Neuronal stem cell (in vitro differentiated cells): Measurements from ENCODE around the gene VPS9D1.

Experiments used
- DNase-seq: peaks from one replicate; pipeline ENCODE4 v3.0.0-alpha.2; 2013; ENCODE audit warnings: low spot score
- H2AFZ ChIP-seq: one replicate; pipeline ENCODE4 v1.6.1; 2013; ENCODE audit warnings: mild to moderate bottlenecking, low read length, inconsistent platforms
- H2AK5ac ChIP-seq: 2 replicates; pipeline ENCODE4 v1.6.1; 2013; ENCODE audit warnings: low read depth, mild to moderate bottlenecking, inconsistent platforms, low read length, moderate library complexity, mixed read lengths
- H2BK120ac ChIP-seq: 2 replicates; pipeline ENCODE4 v1.6.1; 2013; ENCODE audit warnings: low read depth, mild to moderate bottlenecking, inconsistent platforms, low read length, moderate library complexity, mixed read lengths
- H2BK12ac ChIP-seq: one replicate; pipeline ENCODE4 v1.6.1; 2013; ENCODE audit warnings: low read length, inconsistent platforms
- H2BK15ac ChIP-seq: 2 replicates; pipeline ENCODE4 v1.6.1; 2013; ENCODE audit warnings: mild to moderate bottlenecking, low read length, inconsistent platforms, mixed read lengths
- H2BK5ac ChIP-seq: one replicate; pipeline ENCODE4 v1.6.1; 2013; ENCODE audit warnings: inconsistent platforms, mild to moderate bottlenecking, low read length, moderate library complexity
- H3K14ac ChIP-seq: one replicate; pipeline ENCODE4 v1.6.1; 2013; ENCODE audit warnings: low read length, inconsistent platforms
- H3K18ac ChIP-seq: 2 replicates; pipeline ENCODE4 v1.6.1; 2013; ENCODE audit warnings: low read length, inconsistent platforms
- H3K23ac ChIP-seq: 2 replicates; pipeline ENCODE4 v1.6.1; 2013; ENCODE audit warnings: low read depth, mild to moderate bottlenecking, mixed read lengths, low read length, inconsistent platforms; ENCODE audit not compliant: poor library complexity
- H3K27ac ChIP-seq: replicated peaks from 3 replicates; pipeline ENCODE4 v1.5.1; 2013; ENCODE audit warnings: low read length, inconsistent platforms
- H3K27me3 ChIP-seq, 3 experiments: 2 replicates each; pipeline ENCODE4 v1.6.1; 2013; ENCODE audit warnings: low read length in 3 of 3, mild to moderate bottlenecking in 2 of 3, inconsistent platforms in 1 of 3, low read depth in 1 of 3, mixed read lengths in 1 of 3, moderate library complexity in 1 of 3; ENCODE audit not compliant: control insufficient read depth in 3 of 3, insufficient read depth in 3 of 3
- H3K36me3 ChIP-seq, 2 donors: replicated peaks in 1 of 2; 2 replicates each; pipeline ENCODE4 v1.6.1; 2013; ENCODE audit warnings: low read length in 2 of 2; ENCODE audit not compliant: control insufficient read depth in 2 of 2, insufficient read depth in 2 of 2
- H3K4ac ChIP-seq: 2 replicates; pipeline ENCODE4 v1.6.1; 2013; ENCODE audit warnings: inconsistent platforms, mild to moderate bottlenecking, low read length, moderate library complexity
- H3K4me1 ChIP-seq, 2 donors: 1 replicate in 1 of 2; 2 replicates in 1 of 2; pipeline ENCODE4 v1.6.1; 2013; ENCODE audit warnings: low read length in 2 of 2, low read depth in 1 of 2; ENCODE audit not compliant: control insufficient read depth in 2 of 2, insufficient read depth in 1 of 2
- H3K4me2 ChIP-seq: one replicate; pipeline ENCODE4 v1.6.1; 2013; ENCODE audit warnings: mild to moderate bottlenecking, low read length, inconsistent platforms; ENCODE audit not compliant: insufficient read depth, poor library complexity, severe bottlenecking
- H3K4me3 ChIP-seq, 2 donors: 2 replicates each; pipeline ENCODE4 v1.5.1; 2013; ENCODE audit warnings: low read length in 2 of 2, mild to moderate bottlenecking in 2 of 2, inconsistent platforms in 1 of 2, moderate library complexity in 1 of 2
- H3K79me1 ChIP-seq: one replicate; pipeline ENCODE4 v1.6.1; 2013; ENCODE audit warnings: low read depth, mild to moderate bottlenecking, inconsistent platforms, low read length, moderate library complexity
- H3K9ac ChIP-seq: one replicate; pipeline ENCODE4 v1.6.1; 2013; ENCODE audit warnings: mild to moderate bottlenecking, low read depth, low read length, inconsistent platforms; ENCODE audit not compliant: poor library complexity
- H3K9me3 ChIP-seq, 2 donors: replicated peaks in 1 of 2; 2 replicates each; pipeline versions ENCODE3 to v1.6.1; 2013; ENCODE audit warnings: low read length in 2 of 2, mild to moderate bottlenecking in 2 of 2, inconsistent platforms in 1 of 2, low read depth in 1 of 2, mixed read lengths in 1 of 2, moderate library complexity in 1 of 2; ENCODE audit not compliant: control insufficient read depth in 2 of 2, insufficient read depth in 1 of 2
- H4K8ac ChIP-seq: one replicate; pipeline ENCODE4 v1.6.1; 2013; ENCODE audit warnings: low read depth, mild to moderate bottlenecking, inconsistent platforms, low read length, moderate library complexity
- H4K91ac ChIP-seq: one replicate; pipeline ENCODE4 v1.6.1; 2013; ENCODE audit warnings: low read length, low read depth, mild to moderate bottlenecking, inconsistent platforms; ENCODE audit not compliant: poor library complexity
- WGBS, 2 donors: extraction: QIAGEN DNeasy Blood & Tissue Kit; methylation state at CpG; one replicate each; pipeline ENCODE4 v1.1.7; 2013; ENCODE audit warnings: missing lambda C conversion rate in 2 of 2, mixed read lengths in 1 of 2; ENCODE audit not compliant: insufficient read length in 2 of 2, insufficient replicate concordance in 1 of 2; ENCODE audit errors: extremely low coverage in 2 of 2; 5-methylcytosine and 5-hydroxymethylcytosine counted together

The VPS9D1 gene

GRCh38 chr16:89732918-89733242 is 12.2 kb upstream of the VPS9D1 start:
- H3K14ac ChIP-seq: no peak overlapping the region
- H4K8ac ChIP-seq: no peak overlapping the region
- H3K36me3 ChIP-seq: peaks cover 32 to 95% of the 10 kb centered on the region in 2 donors
- no peaks in the 10 kb centered on the region for H3K27me3 ChIP-seq
- H3K79me1 ChIP-seq: peaks cover 2% of the 10 kb centered on the region
- peaks cover 2 to 13% of the 10 kb centered on the region in 2 donors for H3K4me1 ChIP-seq
- no peak overlapping the region for H2BK5ac ChIP-seq
- no peak overlapping the region for H2BK15ac ChIP-seq
- no peak overlapping the region for H3K4ac ChIP-seq
- H2AFZ ChIP-seq: no peak overlapping the region
- H3K23ac ChIP-seq: peak overlapping the region; percentile 85
- no peak overlapping the region for H2AK5ac ChIP-seq
- no CpG with 5 or more reads among the region's 9 CpGs for WGBS, 2 donors
- H3K4me3 ChIP-seq: no peak overlapping the region
- H3K18ac ChIP-seq: no peak overlapping the region
- H3K9ac ChIP-seq: peak overlapping the region; percentile 44
- no peak overlapping the region for H2BK12ac ChIP-seq
- no peak overlapping the region for H2BK120ac ChIP-seq
- no peak overlapping the region for H4K91ac ChIP-seq
- DNase-seq: no peak
- H3K4me2 ChIP-seq: no peak overlapping the region
- H3K9me3 ChIP-seq: no peaks in the 10 kb centered on the region
- H3K27ac ChIP-seq: no peak overlapping the region

DNA sequence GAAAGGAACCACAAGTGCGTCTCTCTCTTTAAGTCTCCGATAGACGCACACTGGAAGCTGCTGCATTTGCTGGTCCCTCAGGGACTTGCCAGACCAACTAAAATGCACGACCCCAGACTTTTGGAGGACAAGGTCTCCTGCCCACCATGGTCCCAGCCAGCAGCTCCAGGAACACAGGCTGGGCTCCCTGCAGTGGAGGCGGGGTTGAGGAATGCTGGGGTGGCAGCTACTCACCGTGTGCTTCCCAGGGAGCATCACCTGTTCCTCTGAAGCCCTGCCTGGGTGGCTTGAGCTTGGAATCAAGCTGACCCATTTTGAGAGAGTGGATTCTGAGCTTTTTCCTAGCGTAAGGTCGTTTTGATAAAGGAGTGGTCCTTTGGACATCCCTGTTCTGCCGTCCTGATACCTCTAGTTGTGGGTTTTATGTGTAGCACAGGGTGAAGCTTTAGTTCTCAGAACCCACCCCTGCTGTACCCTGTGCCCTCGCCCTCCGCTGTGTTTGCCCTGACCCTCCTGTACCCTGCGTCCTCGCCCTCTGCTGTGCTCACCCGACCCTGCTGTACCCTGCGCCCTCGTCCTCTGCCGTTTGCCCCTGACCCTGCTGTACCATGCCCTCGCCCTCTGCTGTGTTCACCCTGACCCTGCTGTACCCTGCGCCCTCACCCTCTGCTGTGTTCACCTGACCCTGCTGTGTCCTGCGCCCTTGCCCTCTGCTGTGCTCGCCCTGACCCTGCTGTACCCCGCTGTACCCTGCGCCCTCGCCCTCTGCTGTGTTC is 11.6 kb upstream of the VPS9D1 start:
- Histone ChIP-seq H3K4me2 (no peak overlapping the region), H3K36me3 (peaks cover 31 to 95% of the 10 kb centered on the region in 2 donors)
- no CpG with 5 or more reads among the region's 24 CpGs for WGBS, 2 donors

GRCh38 chr16:89730610-89731234 is 10.0 kb upstream of the VPS9D1 start:
- H3K27me3 ChIP-seq: no peaks in the 10 kb centered on the region
- no peak overlapping the region for H3K27ac ChIP-seq
- peaks cover 2% of the 10 kb centered on the region for H3K79me1 ChIP-seq
- no peak overlapping the region for H2BK5ac ChIP-seq
- H3K18ac ChIP-seq: no peak overlapping the region
- no peak overlapping the region for H2BK120ac ChIP-seq
- peaks cover 8 to 17% of the 10 kb centered on the region in 2 donors for H3K4me1 ChIP-seq
- peaks cover 25 to 85% of the 10 kb centered on the region in 2 donors for H3K36me3 ChIP-seq
- H3K9me3 ChIP-seq: no peaks in the 10 kb centered on the region
- no peak overlapping the region for H3K14ac ChIP-seq
- no peak overlapping the region for H3K23ac ChIP-seq
- H2BK12ac ChIP-seq: no peak overlapping the region
- H3K4me3 ChIP-seq: no peak overlapping the region
- H2BK15ac ChIP-seq: no peak overlapping the region
- no peak overlapping the region for H4K91ac ChIP-seq
- no peak overlapping the region for H2AFZ ChIP-seq
- no peak overlapping the region for H4K8ac ChIP-seq
- no CpG with 5 or more reads among the region's 22 CpGs for WGBS, 2 donors
- H2AK5ac ChIP-seq: no peak overlapping the region
- no peak for DNase-seq
- no peak overlapping the region for H3K4me2 ChIP-seq
- H3K9ac ChIP-seq: peak overlapping the region; percentile 44
- H3K4ac ChIP-seq: no peak overlapping the region

More for the DNA sequence above, 11.6 kb upstream of the VPS9D1 start:
- H3K14ac ChIP-seq: no peak overlapping the region
- H2AK5ac ChIP-seq: no peak overlapping the region
- H2BK120ac ChIP-seq: no peak overlapping the region
- no peak overlapping the region for H3K4ac ChIP-seq
- no peak overlapping the region for H4K91ac ChIP-seq
- no peak overlapping the region for H2BK5ac ChIP-seq
- peaks cover 6 to 17% of the 10 kb centered on the region in 2 donors for H3K4me1 ChIP-seq
- no peak overlapping the region for H2AFZ ChIP-seq
- H4K8ac ChIP-seq: no peak overlapping the region
- no peak overlapping the region for H2BK12ac ChIP-seq
- H3K79me1 ChIP-seq: peaks cover 2% of the 10 kb centered on the region
- peak overlapping the region; percentile 85 for H3K23ac ChIP-seq
- no peaks in the 10 kb centered on the region for H3K27me3 ChIP-seq
- no peak overlapping the region for H3K18ac ChIP-seq
- H3K4me3 ChIP-seq: no peak overlapping the region
- H3K9ac ChIP-seq: peak overlapping the region; percentile 44
- no peak overlapping the region for H3K27ac ChIP-seq
- no peaks in the 10 kb centered on the region for H3K9me3 ChIP-seq
- no peak for DNase-seq
- H2BK15ac ChIP-seq: no peak overlapping the region

DNA sequence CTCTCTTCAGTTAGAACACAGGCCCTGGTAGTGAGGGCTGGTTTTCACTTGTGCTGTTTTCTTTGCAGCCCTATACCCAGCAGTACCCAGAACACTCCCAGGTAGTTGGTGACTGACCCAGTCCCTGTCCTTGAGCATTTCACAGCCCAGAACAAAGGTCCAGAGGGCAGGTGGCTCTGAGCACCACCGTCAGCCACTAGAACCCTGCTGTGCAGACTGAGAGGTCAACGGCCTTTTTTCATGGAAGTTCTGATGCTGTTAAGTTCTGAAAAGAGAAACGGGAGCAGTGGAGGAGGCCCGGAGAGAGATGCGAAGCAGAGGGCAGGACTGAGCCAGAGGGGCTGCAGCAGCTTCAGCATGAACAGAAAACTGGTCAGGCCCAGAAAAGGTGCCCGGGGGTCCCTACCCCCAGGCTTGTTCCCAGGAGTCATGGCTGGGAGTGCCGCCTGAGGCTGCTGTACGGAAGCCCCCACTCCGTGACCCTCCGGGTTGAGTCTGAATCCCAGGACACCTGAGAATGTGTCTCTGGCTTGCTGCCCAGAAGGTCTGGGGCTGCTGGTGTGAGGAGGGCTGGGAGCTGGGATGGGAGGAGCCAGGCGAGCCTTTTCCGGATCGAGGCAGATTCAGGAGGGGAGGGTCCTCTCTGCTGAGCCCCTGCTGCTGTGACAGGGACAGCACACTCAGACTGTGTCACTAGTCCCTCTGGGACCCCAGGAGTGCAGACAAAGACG is 9.3 kb upstream of the VPS9D1 start:
- H3K4ac ChIP-seq: no peak overlapping the region
- H3K9me3 ChIP-seq: no peaks in the 10 kb centered on the region
- H4K8ac ChIP-seq: no peak overlapping the region
- no peak overlapping the region for H3K9ac ChIP-seq
- H3K36me3 ChIP-seq: peaks cover 22 to 82% of the 10 kb centered on the region in 2 donors
- H3K4me3 ChIP-seq: no peak overlapping the region
- H2AFZ ChIP-seq: no peak overlapping the region
- no peak overlapping the region for H3K23ac ChIP-seq
- no peaks in the 10 kb centered on the region for H3K27me3 ChIP-seq
- no CpG with 5 or more reads among the region's 14 CpGs for WGBS, 2 donors
- H3K18ac ChIP-seq: no peak overlapping the region
- no peak for DNase-seq
- H2BK120ac ChIP-seq: no peak overlapping the region
- H2BK15ac ChIP-seq: no peak overlapping the region
- H3K4me2 ChIP-seq: no peak overlapping the region
- H4K91ac ChIP-seq: no peak overlapping the region
- no peak overlapping the region for H3K14ac ChIP-seq
- H3K27ac ChIP-seq: no peak overlapping the region
- peaks cover 8 to 17% of the 10 kb centered on the region in 2 donors for H3K4me1 ChIP-seq
- no peak overlapping the region for H2BK12ac ChIP-seq
- no peak overlapping the region for H2AK5ac ChIP-seq
- H2BK5ac ChIP-seq: no peak overlapping the region
- H3K79me1 ChIP-seq: peaks cover 2% of the 10 kb centered on the region
